ENCODE data around the gene TMEM169. TPM values are rescaled to one million over a fixed set of nuclear protein-coding genes. Genes with fewer than 3 reads are reported as not detected.

Gene TMEM169, protein sequence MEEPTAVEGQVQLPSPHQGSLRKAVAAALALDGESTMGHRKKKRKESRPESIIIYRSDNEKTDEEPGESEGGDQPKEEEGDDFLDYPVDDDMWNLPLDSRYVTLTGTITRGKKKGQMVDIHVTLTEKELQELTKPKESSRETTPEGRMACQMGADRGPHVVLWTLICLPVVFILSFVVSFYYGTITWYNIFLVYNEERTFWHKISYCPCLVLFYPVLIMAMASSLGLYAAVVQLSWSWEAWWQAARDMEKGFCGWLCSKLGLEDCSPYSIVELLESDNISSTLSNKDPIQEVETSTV
- 4.5 TPM for polyA plus RNA-seq (ENCODE audit: insufficient read length)

GRCh38 chr2:216081487-216082116, at the start of gene TMEM169, which contains the start of gene PECR:
Gene TMEM169, plus strand, starts transcription at chr2:216081919. Its CDS starts 14,045 bp downstream, at chr2:216095964.
Gene PECR, minus strand, starts transcription at chr2:216081809. Its CDS starts 68 bp downstream, at chr2:216081741.
- DNase-seq (ENCODE audit: low read depth), result no peak

DNA sequence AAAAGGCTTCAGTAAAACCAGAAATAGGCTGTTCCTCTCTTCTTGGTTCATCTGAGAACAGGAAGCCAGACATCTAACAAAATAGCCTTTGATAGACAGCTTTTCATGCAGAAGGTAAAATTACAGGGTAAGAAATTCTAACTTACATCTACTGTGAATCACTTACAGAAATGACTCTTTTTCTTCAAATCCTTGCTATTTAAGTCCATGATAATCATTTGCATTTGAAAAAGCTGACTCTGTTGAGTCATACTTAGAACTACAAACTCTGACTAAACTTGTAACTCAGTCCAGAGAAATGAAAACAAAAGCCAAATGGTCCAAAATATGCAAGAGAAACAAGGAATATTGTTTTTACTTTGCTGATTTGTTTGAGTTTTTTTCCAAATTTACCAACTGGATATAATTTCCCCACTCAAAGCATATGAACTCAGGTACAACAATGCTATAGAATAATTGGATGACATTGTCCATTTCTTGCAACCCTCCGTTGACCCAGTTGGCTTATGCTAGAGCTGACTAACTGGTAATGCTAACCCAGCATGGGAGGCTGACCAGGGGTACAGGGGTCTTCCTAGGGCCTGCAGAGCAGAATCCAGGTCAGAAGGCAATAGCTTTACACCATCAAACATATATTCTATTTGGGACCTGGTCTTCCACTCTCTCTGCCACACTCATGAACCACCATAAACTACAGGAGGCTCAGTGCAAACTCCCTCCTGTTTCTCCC, 49.6 kb upstream of the TMEM169 start:
- DNase-seq (ENCODE audit: low read depth), result no peak

- no peak for DNase-seq (ENCODE audit: low read depth)
Observed at GRCh38 chr2:216033403-216033802, 48.3 kb upstream of the TMEM169 start.

GRCh38 chr2:216034065-216034464, 47.7 kb upstream of the TMEM169 start:
- DNase-seq (ENCODE audit: low read depth), result no peak

GRCh38 chr2:216039918-216040317, 41.8 kb upstream of the TMEM169 start:
- DNase-seq (ENCODE audit: low read depth), result no peak

GRCh38 chr2:216041438-216041837, 40.3 kb upstream of the TMEM169 start:
- no peak for DNase-seq (ENCODE audit: low read depth)

DNA sequence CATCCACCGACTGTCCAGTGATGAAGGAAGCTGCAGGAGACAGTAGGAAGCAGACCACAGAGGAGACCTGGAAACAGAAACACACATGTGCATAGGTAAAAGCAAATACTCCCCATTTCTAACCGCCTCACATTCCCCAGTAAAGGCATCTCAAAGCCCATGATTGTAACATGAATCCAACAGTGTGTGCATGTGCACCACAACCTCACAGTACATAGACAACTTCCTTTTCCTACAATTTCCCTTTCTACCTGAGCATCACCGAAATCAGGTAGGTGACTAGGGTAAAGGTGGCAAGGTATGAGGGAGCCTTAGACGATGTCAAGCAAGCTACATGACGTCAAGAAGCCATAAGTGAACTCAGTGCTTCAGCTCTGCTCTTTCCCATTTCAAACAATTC, 37.8 kb upstream of the TMEM169 start:
- DNase-seq (ENCODE audit: low read depth), result no peak

DNA sequence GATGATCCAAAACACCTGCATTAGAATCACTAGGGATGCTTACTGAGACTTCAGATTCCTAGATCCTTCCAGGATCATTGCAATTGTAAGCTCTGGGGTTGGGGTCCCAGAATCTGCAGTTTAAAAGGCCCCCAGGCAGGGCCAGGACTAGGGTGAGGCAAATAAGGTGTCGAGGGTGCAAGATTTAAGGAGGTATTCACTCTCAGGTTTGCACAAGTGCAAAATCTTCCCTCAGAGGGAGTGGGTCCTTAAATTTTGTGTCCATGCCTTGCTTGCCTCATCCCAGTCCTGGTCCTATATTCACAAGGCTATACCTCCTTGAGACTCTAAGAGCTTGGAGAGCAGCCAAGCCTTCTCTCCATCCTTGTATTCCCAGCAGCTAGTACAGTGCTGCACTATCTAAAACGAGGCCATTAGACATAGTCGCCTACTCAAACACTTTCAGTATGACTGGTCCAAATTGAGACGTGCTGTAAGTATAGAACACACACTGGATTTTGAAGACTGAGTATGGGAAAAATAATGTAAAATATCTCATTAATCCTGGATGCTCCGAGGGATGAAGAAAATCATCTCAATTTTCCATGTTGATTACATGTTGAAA, 36.7 kb upstream of the TMEM169 start:
- no peak for DNase-seq (ENCODE audit: low read depth)

- no peak for DNase-seq (ENCODE audit: low read depth)
Observed at GRCh38 chr2:216047397-216047796, 34.3 kb upstream of the TMEM169 start.

DNA sequence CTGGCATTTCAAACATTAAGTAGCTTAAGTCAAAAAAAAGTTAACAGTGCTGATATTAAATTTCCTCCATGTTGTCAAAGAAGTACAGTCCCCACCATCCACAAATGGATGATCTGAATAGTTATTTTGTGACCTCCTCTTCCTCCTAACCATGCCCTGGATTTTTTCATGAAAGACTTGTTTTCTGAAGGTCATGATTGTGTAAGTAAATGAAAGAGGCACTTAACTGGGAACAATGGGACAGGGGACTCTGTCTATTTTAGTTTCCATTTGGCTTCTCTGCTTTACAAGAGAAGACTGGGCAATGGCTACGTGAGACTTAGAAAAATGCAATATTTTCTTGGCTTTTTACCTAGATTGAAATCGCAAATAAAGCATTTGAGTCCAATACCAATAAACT, 32.3 kb upstream of the TMEM169 start:
- no peak for DNase-seq (ENCODE audit: low read depth)

- no peak for DNase-seq (ENCODE audit: low read depth)
Observed at GRCh38 chr2:216051350-216051749, 30.4 kb upstream of the TMEM169 start.

DNA sequence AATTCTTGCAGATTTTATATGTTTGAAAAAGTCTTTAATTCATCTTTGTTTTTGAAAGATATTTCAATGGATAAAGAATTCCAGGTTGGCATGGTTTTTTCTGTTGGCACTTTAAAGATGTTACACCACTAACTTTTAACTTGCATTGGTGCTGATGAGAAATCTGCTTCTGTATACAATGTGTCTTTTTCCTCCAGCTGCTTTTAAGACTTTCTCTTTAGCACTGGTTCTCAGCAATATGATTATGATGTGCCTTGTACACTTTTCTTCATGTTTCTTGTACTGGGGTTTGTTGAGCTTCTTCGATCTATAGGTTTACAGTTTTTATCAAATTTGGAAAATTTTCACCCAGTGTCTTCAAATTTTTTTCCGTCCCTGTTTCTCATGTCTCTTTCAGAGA, 29.3 kb upstream of the TMEM169 start:
- DNase-seq (ENCODE audit: low read depth), result no peak

- DNase-seq (ENCODE audit: low read depth), result no peak
Observed at GRCh38 chr2:216055680-216056079, 26.0 kb upstream of the TMEM169 start.

DNA sequence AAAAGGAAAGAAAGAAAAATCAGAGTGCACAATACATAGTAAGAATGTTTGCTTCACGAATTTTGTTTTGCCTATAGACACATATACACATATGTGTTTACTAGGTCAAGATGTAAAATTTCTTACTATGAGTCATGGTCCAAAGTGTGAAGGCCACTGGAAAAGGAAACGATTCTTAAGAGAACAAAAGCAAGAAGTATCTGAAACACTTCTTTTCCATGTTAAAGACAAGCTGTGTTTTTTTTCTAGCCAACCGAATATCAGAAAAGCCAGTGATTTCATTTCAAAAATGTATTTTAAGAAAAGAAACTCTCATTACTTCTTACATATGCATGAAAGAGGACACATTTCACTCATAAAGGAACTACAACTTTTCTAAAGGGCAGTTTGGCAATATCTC, 25.0 kb upstream of the TMEM169 start:
- DNase-seq (ENCODE audit: low read depth), result no peak

- no peak for DNase-seq (ENCODE audit: low read depth)
Observed at GRCh38 chr2:216057688-216058193, 24.0 kb upstream of the TMEM169 start.

DNA sequence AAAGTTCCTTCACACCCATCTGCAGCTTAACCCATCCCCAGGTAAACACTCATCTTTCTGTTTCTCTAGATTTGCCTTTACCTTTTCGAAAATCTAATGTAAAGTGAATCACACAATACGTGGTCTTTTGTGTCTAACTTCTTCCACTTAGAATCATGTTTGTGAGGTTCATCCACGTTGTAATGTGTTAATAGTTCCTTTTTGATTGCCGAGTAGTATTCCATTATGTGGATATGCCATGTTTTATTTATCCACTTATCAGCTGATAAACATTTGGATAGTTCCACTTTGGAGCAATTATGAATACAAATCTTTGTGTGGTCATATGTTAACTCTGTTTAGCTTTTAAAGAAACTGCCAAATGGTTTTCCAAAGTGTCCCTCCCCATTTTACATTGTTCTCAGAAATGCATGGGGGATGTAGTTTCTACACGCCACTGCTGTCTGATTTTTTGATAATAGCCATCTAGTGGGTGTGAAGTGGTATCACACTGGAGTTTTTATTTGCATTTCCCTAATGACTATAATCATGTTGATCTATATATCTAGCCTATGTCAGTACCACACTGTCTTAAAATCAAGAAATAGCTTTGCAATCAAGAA, 22.4 kb upstream of the TMEM169 start:
- no peak for DNase-seq (ENCODE audit: low read depth)

DNA sequence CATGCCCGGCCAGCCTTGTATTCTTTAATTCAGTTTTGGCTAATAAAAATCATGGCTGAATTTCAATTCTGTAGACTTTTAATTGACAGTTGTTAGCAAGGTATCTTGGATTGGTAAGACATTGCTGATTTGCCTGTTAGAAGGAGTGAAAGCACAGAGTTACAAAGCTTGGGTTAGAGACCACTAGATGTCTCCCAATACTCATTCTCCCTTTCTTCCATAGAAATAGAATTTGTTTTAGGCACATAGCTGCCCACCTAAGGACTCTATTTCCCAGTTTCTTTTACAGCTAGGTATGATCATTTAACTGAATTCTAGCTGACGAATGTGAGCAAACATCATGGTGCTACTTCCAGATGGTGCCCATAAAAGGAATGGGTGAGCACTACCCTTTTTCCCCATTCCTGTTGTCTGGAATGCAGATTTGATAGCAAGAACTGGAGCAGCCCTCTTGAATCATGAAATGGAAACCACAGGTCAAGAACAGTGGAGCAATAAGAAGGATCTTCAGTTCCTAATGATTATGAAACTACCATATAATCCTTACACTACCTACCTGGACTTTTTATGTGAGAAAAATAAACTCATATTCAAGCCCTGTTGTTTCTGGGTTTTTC, 17.6 kb upstream of the TMEM169 start:
- DNase-seq (ENCODE audit: low read depth), result no peak

DNA sequence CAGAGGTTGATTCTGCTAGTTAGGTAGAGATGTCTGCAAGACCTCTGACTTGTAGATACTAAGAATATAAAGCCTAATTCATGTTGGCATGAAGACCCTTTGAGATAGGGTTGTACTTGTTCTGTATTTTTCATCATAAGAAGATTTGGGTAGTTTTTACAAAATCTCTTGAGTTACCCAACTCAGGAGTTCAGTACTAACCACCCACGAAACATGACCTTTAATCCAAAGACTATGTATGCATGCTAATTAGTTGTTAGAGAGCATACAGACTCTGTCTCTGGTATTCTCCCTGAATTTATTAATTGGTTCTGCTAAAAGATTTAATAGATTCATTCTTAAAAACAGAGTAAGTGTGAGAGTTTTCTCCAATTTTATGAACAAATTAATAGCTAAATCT, 17.1 kb upstream of the TMEM169 start:
- no peak for DNase-seq (ENCODE audit: low read depth)

DNA sequence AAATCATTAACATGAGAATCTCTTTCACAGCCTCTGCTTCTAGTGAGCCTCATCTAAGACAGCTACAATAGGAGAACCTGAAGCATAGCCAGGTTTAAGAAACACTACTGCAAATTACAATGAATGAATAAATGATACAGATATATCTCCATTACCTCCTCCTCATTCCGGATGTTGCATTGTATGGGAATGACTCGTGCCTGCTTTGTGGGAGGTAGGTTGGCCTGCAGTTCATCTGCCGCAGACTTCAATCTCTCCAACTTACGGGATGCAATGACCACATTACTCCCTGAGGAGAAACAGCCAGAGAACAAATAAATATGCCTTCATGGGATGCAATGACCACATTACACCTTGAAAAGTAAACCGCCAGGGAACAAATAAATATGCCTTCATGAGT, 15.5 kb upstream of the TMEM169 start:
- no peak for DNase-seq (ENCODE audit: low read depth)

DNA sequence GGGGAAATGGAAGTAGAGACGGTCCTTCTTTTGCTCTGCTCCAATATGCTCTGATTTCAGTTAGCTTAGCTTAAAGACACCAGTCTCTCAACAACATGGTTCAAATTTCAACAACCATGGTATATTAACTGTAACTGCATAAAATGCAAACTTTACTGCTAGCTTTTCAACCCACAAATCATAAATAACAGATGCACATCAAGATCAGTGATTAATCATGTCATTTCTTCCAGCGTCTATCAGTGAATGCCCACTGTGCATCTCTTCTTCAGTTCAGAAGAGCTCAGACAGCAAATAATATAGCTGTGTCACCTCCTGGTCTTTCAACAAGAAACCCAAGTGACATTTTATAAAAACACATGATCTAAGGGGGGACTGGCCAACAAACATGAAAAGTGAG, 12.7 kb upstream of the TMEM169 start:
- DNase-seq (ENCODE audit: low read depth), result no peak

GRCh38 chr2:216070195-216070594, 11.5 kb upstream of the TMEM169 start:
- DNase-seq (ENCODE audit: low read depth), result no peak

Measured in forelimb muscle (tissue), 1 donor.